DND-41 (cell line): Measurements from ENCODE around the gene ACAP3.

ENCODE experiments used
- ATAC-seq: fragments of 200-7000 bp; cut with Tn5 transposase; 3 replicates; pipeline ENCODE4 v1.9.1; 2021; ENCODE audit warnings: low read depth; ENCODE audit not compliant: insufficient read depth
- DNase-seq: peaks from one replicate; pipeline ENCODE4 v3.0.0-alpha.2; 2020
- H2AFZ ChIP-seq: 2 replicates; pipeline ENCODE4 v1.6.0; 2012; ENCODE audit warnings: low read depth, low read length
- H3K27ac ChIP-seq: 2 replicates; pipeline ENCODE4 v1.5.1; 2012; ENCODE audit warnings: low read length, inconsistent platforms
- H3K27me3 ChIP-seq: fragments of 200-600 bp; sonication (generic); 2 replicates; pipeline ENCODE4 v1.6.0; 2012; ENCODE audit warnings: low read length, mild to moderate bottlenecking, inconsistent platforms; ENCODE audit not compliant: insufficient read depth, poor library complexity
- H3K36me3 ChIP-seq: 2 replicates; pipeline ENCODE4 v1.5.1; 2012; ENCODE audit warnings: low read length, inconsistent platforms; ENCODE audit not compliant: insufficient read depth
- H3K4me1 ChIP-seq: 2 replicates; pipeline ENCODE4 v1.5.1; 2012; ENCODE audit warnings: mild to moderate bottlenecking, low read length; ENCODE audit not compliant: insufficient read depth
- H3K4me2 ChIP-seq: 2 replicates; pipeline ENCODE4 v1.6.0; 2012; ENCODE audit warnings: mild to moderate bottlenecking, moderate library complexity, low read length, inconsistent platforms; ENCODE audit not compliant: insufficient read depth
- H3K4me3 ChIP-seq, 2 experiments: fragments of 200-600 bp in 1 of 2; shearing (Covaris generic) in 1 of 2; 2 replicates each; pipeline ENCODE4 v1.5.1; 2012 to 2016; ENCODE audit warnings: inconsistent platforms in 2 of 2, low read length in 2 of 2, mild to moderate bottlenecking in 2 of 2, low read depth in 1 of 2, moderate library complexity in 1 of 2
- H3K79me2 ChIP-seq: 2 replicates; pipeline ENCODE4 v1.6.0; 2012; ENCODE audit warnings: low read length, inconsistent platforms; ENCODE audit not compliant: insufficient read depth
- H3K9ac ChIP-seq: 2 replicates; pipeline ENCODE4 v1.6.0; 2012; ENCODE audit warnings: low read depth, mild to moderate bottlenecking, inconsistent platforms, low read length, moderate library complexity
- H3K9me3 ChIP-seq: 2 replicates; pipeline ENCODE4 v1.5.1; 2012; ENCODE audit warnings: low read length, moderate library complexity, mild to moderate bottlenecking, inconsistent platforms; ENCODE audit not compliant: insufficient read depth, severe bottlenecking
- H4K20me1 ChIP-seq: 2 replicates; pipeline ENCODE4 v1.6.0; 2012; ENCODE audit warnings: low read length; ENCODE audit not compliant: insufficient read depth
- EZH2 ChIP-seq: IDR thresholded peaks from 3 replicates; pipeline ENCODE4 v1.6.1; 2012; ENCODE audit warnings: borderline replicate concordance, low read depth, mild to moderate bottlenecking, moderate library complexity, low read length, inconsistent platforms; ENCODE audit not compliant: severe bottlenecking
- TF ChIP-seq, protein P1 (sequence below): IDR thresholded peaks from 2 replicates; pipeline ENCODE4 v1.5.1; 2012; ENCODE audit warnings: borderline replicate concordance, low read length, moderate library complexity, mild to moderate bottlenecking; ENCODE audit not compliant: poor library complexity, severe bottlenecking; ENCODE audit errors: extremely low read depth

The ACAP3 gene

DNA sequence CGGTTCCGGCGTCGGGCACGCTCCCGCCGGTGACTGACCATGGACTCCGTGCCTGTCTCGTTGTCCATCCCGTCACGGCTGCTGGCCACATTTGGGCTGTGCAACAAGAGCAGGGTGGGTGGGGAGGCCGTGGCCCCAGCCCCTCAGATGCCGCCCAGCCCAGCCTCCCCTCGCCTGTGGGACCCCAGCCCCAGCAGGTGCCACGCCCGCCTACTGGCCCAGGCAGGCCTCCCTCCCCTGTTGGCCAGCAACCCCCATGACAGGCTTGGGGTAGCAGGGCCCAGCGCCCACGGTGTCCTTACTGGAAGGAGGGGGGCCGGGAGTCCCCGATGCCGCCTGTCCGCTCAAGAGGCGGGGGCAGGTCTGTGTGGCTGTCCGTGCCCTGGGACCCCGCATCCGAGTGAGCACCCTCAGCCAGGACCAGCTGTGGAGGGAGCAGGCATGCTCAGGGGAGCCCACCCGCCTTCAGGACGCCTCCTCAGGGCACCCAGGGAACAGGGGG, 34.4 kb upstream of the ACAP3 start:
- Histone ChIP-seq H3K27ac (no peak overlapping the region), H3K9me3 (no peaks in the 10 kb centered on the region), H3K4me2 (no peak overlapping the region), H2AFZ (no peak overlapping the region), H4K20me1 (peaks cover 68% of the 10 kb centered on the region), H3K27me3 (no peaks in the 10 kb centered on the region), H3K79me2 (peaks cover 35% of the 10 kb centered on the region), H3K4me1 (peaks cover 14% of the 10 kb centered on the region), H3K9ac (no peak overlapping the region), H3K36me3 (peaks cover 39% of the 10 kb centered on the region), H3K4me3 (no peak overlapping the region)
- ATAC-seq (no peak), DNase-seq (no peak)
- TF ChIP-seq, protein P1, sequence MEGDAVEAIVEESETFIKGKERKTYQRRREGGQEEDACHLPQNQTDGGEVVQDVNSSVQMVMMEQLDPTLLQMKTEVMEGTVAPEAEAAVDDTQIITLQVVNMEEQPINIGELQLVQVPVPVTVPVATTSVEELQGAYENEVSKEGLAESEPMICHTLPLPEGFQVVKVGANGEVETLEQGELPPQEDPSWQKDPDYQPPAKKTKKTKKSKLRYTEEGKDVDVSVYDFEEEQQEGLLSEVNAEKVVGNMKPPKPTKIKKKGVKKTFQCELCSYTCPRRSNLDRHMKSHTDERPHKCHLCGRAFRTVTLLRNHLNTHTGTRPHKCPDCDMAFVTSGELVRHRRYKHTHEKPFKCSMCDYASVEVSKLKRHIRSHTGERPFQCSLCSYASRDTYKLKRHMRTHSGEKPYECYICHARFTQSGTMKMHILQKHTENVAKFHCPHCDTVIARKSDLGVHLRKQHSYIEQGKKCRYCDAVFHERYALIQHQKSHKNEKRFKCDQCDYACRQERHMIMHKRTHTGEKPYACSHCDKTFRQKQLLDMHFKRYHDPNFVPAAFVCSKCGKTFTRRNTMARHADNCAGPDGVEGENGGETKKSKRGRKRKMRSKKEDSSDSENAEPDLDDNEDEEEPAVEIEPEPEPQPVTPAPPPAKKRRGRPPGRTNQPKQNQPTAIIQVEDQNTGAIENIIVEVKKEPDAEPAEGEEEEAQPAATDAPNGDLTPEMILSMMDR: no peak
- TF ChIP-seq EZH2: no peak

DNA sequence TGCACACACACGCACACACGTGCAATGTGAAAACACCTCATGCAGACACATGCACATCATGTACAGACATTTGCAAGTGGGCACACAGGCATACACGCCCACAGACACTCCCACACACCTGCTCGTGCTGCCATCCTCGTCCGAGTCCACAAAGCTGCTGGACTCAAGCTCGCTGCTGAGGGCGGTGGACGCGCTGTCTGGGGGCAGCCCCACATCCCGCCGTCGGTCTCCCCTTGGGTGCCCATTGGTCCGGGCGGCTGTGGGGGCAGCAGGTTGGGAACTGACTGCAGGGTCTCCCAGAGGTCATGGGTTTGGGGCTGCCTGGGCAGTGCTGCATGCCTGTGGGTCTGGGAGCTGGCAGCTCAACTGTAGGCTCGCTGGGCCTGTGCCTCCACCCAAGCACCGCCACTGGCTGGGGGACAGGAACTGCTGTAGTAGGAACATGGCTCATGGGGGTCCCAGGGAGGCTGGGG, 33.9 kb upstream of the ACAP3 start:
- Histone ChIP-seq H3K9ac (no peak overlapping the region), H4K20me1 (peaks cover 65% of the 10 kb centered on the region), H3K9me3 (no peaks in the 10 kb centered on the region), H3K27ac (no peak overlapping the region), H3K36me3 (peaks cover 39% of the 10 kb centered on the region), H2AFZ (no peak overlapping the region), H3K27me3 (no peaks in the 10 kb centered on the region), H3K4me3 (no peak overlapping the region), H3K79me2 (peaks cover 29% of the 10 kb centered on the region), H3K4me2 (no peak overlapping the region), H3K4me1 (peaks cover 9% of the 10 kb centered on the region)
- ATAC-seq (no peak), DNase-seq (no peak)
- no peak for TF ChIP-seq EZH2
- TF ChIP-seq, protein P1: no peak

DNA sequence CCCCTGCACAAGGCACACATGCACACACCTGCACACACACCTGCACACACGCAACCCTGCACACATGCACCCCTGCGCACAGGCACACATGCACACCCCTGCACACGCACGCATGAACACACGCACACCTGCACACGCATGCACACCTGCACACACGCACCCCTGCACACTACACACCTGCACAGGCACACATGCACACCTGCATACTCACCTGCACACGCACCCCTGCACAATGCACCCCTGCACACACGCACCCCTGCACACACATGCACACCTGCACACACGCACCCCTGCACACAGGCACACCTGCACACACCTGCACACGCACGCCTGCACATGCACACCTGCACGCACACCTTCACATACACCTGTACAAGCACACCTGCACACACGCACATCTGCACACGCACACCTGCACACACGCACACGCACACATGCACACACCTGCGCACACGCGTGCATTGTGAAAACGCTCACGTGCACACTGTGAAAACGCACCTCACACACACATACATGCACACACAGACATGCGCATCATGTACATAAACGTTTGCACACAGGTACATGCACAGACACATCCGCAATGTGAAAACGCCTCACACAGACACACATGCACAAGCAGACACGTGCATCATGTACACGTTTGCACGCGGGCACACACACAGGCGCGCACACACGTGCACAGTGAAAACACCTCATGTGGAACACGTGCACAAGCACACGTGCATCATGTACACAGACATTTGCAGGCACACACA, 33.2 kb upstream of the ACAP3 start:
- no peak overlapping the region for H3K27ac ChIP-seq
- H3K4me1 ChIP-seq: peaks cover 3% of the 10 kb centered on the region; the same call in 1 of the 2 replicates
- ATAC-seq (no peak), DNase-seq (no peak)
- no peak overlapping the region for H3K4me2 ChIP-seq
- H2AFZ ChIP-seq: no peak overlapping the region
- H3K79me2 ChIP-seq: peaks cover 23% of the 10 kb centered on the region
- no peak overlapping the region for H3K4me3 ChIP-seq
- TF ChIP-seq EZH2: no peak
- TF ChIP-seq, protein P1: no peak
- H3K27me3 ChIP-seq: no peaks in the 10 kb centered on the region
- no peaks in the 10 kb centered on the region for H3K9me3 ChIP-seq
- H4K20me1 ChIP-seq: peaks cover 65% of the 10 kb centered on the region
- H3K36me3 ChIP-seq: peaks cover 39% of the 10 kb centered on the region
- no peak overlapping the region for H3K9ac ChIP-seq
